HCT116 (cell line): ENCODE results near the gene EMP1. TPM values are rescaled to one million over a fixed set of nuclear protein-coding genes. Genes with fewer than 3 reads are reported as not detected.

ENCODE experiments used
- ATAC-seq: fragments of 200-7000 bp; cut with Tn5 transposase; 2 replicates; pipeline ENCODE4 v1.9.1; 2020; ENCODE audit warnings: mild to moderate bottlenecking, moderate library complexity
- BruUV-seq: library from RNA; stranded (reverse); fragments of 400-500 nt; replicated peaks from 2 replicates; lab custom pipeline; 2021; lab: Mats Ljungman, UMichigan
- CTCF ChIA-PET: fragments of 300-600 bp; sonication (Branson Sonifier 250); formaldehyde crosslinking; loops from one replicate; lab custom pipeline; 2021; ENCODE audit warnings: antibody characterized with exemption; lab: Charles Lee
- POLR2A ChIA-PET: fragments of 300-600, 350-600 bp; sonication (Branson Sonifier 250); formaldehyde crosslinking; loops from one replicate; lab custom pipeline; 2021; ENCODE audit warnings: antibody characterized with exemption; lab: Charles Lee
- RAD21 ChIA-PET, 2 experiments: fragments of 300-600 bp; sonication (Branson Sonifier 250); formaldehyde crosslinking; loops; one replicate each; lab custom pipeline; 2023; ENCODE audit warnings: low total read pairs in 2 of 2; ENCODE audit not compliant: uncharacterized antibody in 2 of 2, unreplicated experiment in 2 of 2, low non-redundant PET in 1 of 2; lab: Charles Lee
- DNase-seq: peaks from one replicate; pipeline ENCODE4 v3.0.0-alpha.2; 2010; ENCODE audit warnings: low read depth, low spot score
- H2AFZ ChIP-seq: fragments of 200-600 bp; shearing (Covaris generic), sonication (generic); 2 replicates; pipeline ENCODE4 v1.6.1; 2017; ENCODE audit warnings: low read depth, mixed run types, mixed read lengths, antibody characterized with exemption, low read length; ENCODE audit not compliant: poor library complexity, severe bottlenecking
- H3K27ac ChIP-seq: 2 replicates; pipeline ENCODE4 v1.5.1; 2012; ENCODE audit warnings: low read depth, low read length
- H3K27me3 ChIP-seq: fragments of 200-600 bp; sonication (generic); 2 replicates; pipeline ENCODE4 v1.6.1; 2016; ENCODE audit warnings: mixed run types, low read length, mixed read lengths; ENCODE audit not compliant: insufficient read depth
- H3K36me3 ChIP-seq, 2 experiments: fragments of 200-500 bp in 1 of 2; fragments of 200-600 bp in 1 of 2; sonication (Bioruptor generic) in 1 of 2; sonication (generic) in 1 of 2; 2 replicates each; pipeline versions ENCODE4 v1.5.1 to v1.6.1; 2014 to 2016; ENCODE audit warnings: low read length in 2 of 2, inconsistent platforms in 1 of 2, mixed read lengths in 1 of 2, mixed run types in 1 of 2; ENCODE audit not compliant: insufficient read depth in 2 of 2, control insufficient read depth in 1 of 2
- H3K4me1 ChIP-seq, 2 experiments: fragments of 200-600 bp in 1 of 2; sonication (generic) in 1 of 2; 2 replicates each; pipeline versions ENCODE4 v1.5.1 to v1.6.1; 2012 to 2017; ENCODE audit warnings: low read length in 2 of 2, inconsistent platforms in 1 of 2, mild to moderate bottlenecking in 1 of 2, mixed read lengths in 1 of 2, mixed run types in 1 of 2, moderate library complexity in 1 of 2; ENCODE audit not compliant: insufficient read depth in 2 of 2, control insufficient read depth in 1 of 2
- H3K4me2 ChIP-seq: fragments of 200-600 bp; sonication (generic); 2 replicates; pipeline ENCODE4 v1.6.1; 2017; ENCODE audit warnings: mixed run types, low read length, mixed read lengths
- H3K4me3 ChIP-seq, 2 experiments: fragments of 200-600 bp in 1 of 2; sonication (generic) in 1 of 2; replicated peaks in 1 of 2; 2 replicates each; pipeline ENCODE4 v1.5.1; 2011 to 2016; ENCODE audit warnings: low read length in 2 of 2, control low read depth in 1 of 2, low read depth in 1 of 2, mild to moderate bottlenecking in 1 of 2, mixed read lengths in 1 of 2, mixed run types in 1 of 2
- H3K79me2 ChIP-seq: fragments of 200-600 bp; sonication (generic); 2 replicates; pipeline ENCODE4 v1.6.1; 2017; ENCODE audit warnings: mild to moderate bottlenecking, mixed run types, low read length, moderate library complexity, mixed read lengths; ENCODE audit not compliant: insufficient read depth
- H3K9ac ChIP-seq: fragments of 200-600 bp; sonication (generic); 2 replicates; pipeline ENCODE4 v1.6.1; 2016; ENCODE audit warnings: low read length, mixed read lengths
- H3K9me2 ChIP-seq: fragments of 200-600 bp; sonication (generic), shearing (Covaris generic); 2 replicates; pipeline ENCODE4 v1.6.1; 2017; ENCODE audit warnings: mixed run types, mild to moderate bottlenecking, moderate library complexity; ENCODE audit not compliant: insufficient read depth
- H3K9me3 ChIP-seq, 2 experiments: fragments of 200-500 bp in 1 of 2; fragments of 200-600 bp in 1 of 2; sonication (Bioruptor generic) in 1 of 2; sonication (generic) in 1 of 2; 2 replicates each; pipeline ENCODE4 v1.6.1; 2014 to 2017; ENCODE audit warnings: low read length in 2 of 2, mixed read lengths in 2 of 2, inconsistent platforms in 1 of 2, low read depth in 1 of 2, mild to moderate bottlenecking in 1 of 2, mixed run types in 1 of 2, moderate library complexity in 1 of 2; ENCODE audit not compliant: control insufficient read depth in 1 of 2, insufficient read depth in 1 of 2
- H4K20me1 ChIP-seq: fragments of 200-600 bp; sonication (generic), shearing (Covaris generic); 2 replicates; pipeline ENCODE4 v1.6.1; 2017; ENCODE audit warnings: mixed run types, mild to moderate bottlenecking, moderate library complexity; ENCODE audit not compliant: insufficient read depth
- CBX3 ChIP-seq: IDR thresholded peaks from 2 replicates; pipeline ENCODE4 v1.6.1; 2012; ENCODE audit warnings: low read depth
- EZH2 ChIP-seq: fragments of 200-600 bp; sonication (generic); IDR thresholded peaks from 2 replicates; pipeline ENCODE4 v1.6.1; 2017; ENCODE audit warnings: antibody characterized with exemption, mixed run types
- EZH2phosphoT487 ChIP-seq: fragments of 200-600 bp; IDR thresholded peaks from 2 replicates; pipeline ENCODE4 v1.6.1; 2018; ENCODE audit warnings: antibody characterized with exemption, borderline replicate concordance
- POLR2AphosphoS5 ChIP-seq: IDR thresholded peaks from 2 replicates; pipeline ENCODE4 v1.6.1; 2011; ENCODE audit warnings: mild to moderate bottlenecking, low read depth, low read length, moderate library complexity
- SP1 ChIP-seq: IDR thresholded peaks from 2 replicates; pipeline ENCODE4 v1.6.1; 2012; ENCODE audit warnings: low read depth
- ZNF274 ChIP-seq: fragments of 200-500 bp; sonication (Bioruptor generic); IDR thresholded peaks from 2 replicates; pipeline ENCODE4 v1.6.1; 2014; ENCODE audit warnings: mild to moderate bottlenecking, low read depth, low read length, inconsistent platforms
- intact Hi-C: fragments of 100-400 bp; cut with micrococcal nuclease; formaldehyde crosslinking; loops from 2 replicates; pipeline ENCODE4 v1.10.0; 2022
- total RNA-seq: library from RNA; stranded (reverse); gene quantifications from one replicate; pipeline ENCODE4 v1.2.1, GENCODE V29; 2021; ENCODE audit not compliant: unreplicated experiment

EMP1 gene
- total RNA-seq, 1 experiment from 2014 or later, result 110 TPM

GRCh38 chr12:13167226-13167625 lies 29.3 kb upstream of the EMP1 start (continued):
- TF ChIP-seq SP1, result peak; percentile 74; the same call in 1 of the 2 replicates

GRCh38 chr12:13167906-13168305 lies 28.6 kb upstream of the EMP1 start:
- no peak for ATAC-seq
- BruUV-seq, result no TSS peak
- RAD21 ChIA-PET, result no interaction called here
- Histone ChIP-seq H3K4me1 (peaks cover 41 to 83% of the 10 kb centered on the region in 2 experiments), H3K79me2 (no peaks in the 10 kb centered on the region), H3K9me2 (no peaks in the 10 kb centered on the region), H3K36me3 (no peaks in the 10 kb centered on the region), H3K4me2 (peak overlapping the region; percentile 42), H4K20me1 (no peaks in the 10 kb centered on the region), H3K9ac (peak overlapping the region; percentile 11; the same call in 1 of the 2 replicates), H3K9me3 (no peaks in the 10 kb centered on the region), H3K27ac (no peak overlapping the region), H3K4me3 (no peak overlapping the region), H2AFZ (peak overlapping the region; percentile 34), H3K27me3 (no peaks in the 10 kb centered on the region)
- DNase-seq, result no peak
- no peak for TF ChIP-seq EZH2
- TF ChIP-seq CBX3, result peak; percentile 86; the same call in 1 of the 2 replicates
- CTCF ChIA-PET, result no interaction called here
- POLR2A ChIA-PET, result no interaction called here
- intact Hi-C loops, result no loop called here

GRCh38 chr12:13169272-13169671 lies 27.3 kb upstream of the EMP1 start:
- TF ChIP-seq EZH2phosphoT487, result no peak
- TF ChIP-seq ZNF274, result no peak
- TF ChIP-seq POLR2AphosphoS5, result no peak
- no peak for TF ChIP-seq CBX3
- ChIA-PET POLR2A (no interaction called here), CTCF (no interaction called here), RAD21 (no interaction called here)
- no peaks in the 10 kb centered on the region for H3K27me3 ChIP-seq
- no peaks in the 10 kb centered on the region for H3K36me3 ChIP-seq
- peak overlapping the region; percentile 27 for H2AFZ ChIP-seq
- H3K9ac ChIP-seq, result no peak overlapping the region
- H3K27ac ChIP-seq, result no peak overlapping the region
- no peaks in the 10 kb centered on the region for H3K9me3 ChIP-seq
- no TSS peak for BruUV-seq
- DNase-seq, result no peak
- H3K9me2 ChIP-seq, result no peaks in the 10 kb centered on the region
- intact Hi-C loops, result no loop called here
- no peaks in the 10 kb centered on the region for H4K20me1 ChIP-seq
- ATAC-seq, result no peak
- no peak overlapping the region for H3K4me3 ChIP-seq
- H3K4me1 ChIP-seq, result peaks cover 53 to 94% of the 10 kb centered on the region in 2 experiments
- 0 out of 2 replicates have a peak overlapping the region, but pooled peaks have one; percentile 21 for H3K4me2 ChIP-seq
- no peaks in the 10 kb centered on the region for H3K79me2 ChIP-seq
